Esophagus muscularis mucosa (tissue), 4 donors: ENCODE results near the gene CAMKMT. TPM values are rescaled to one million over a fixed set of nuclear protein-coding genes. Genes with fewer than 3 reads are reported as not detected.

Source experiments
- DNase-seq: peaks from one replicate; pipeline ENCODE4 v3.0.0-alpha.2; 2017; ENCODE audit errors: extremely low spot score
- H3K27ac ChIP-seq, 4 donors: fragments of 200-600 bp; sonication (generic); replicated peaks in 1 of 4; 1 replicate in 3 of 4; 2 replicates in 1 of 4; pipeline ENCODE4 v1.5.1; 2016 to 2019; ENCODE audit warnings: mild to moderate bottlenecking in 1 of 4
- H3K27me3 ChIP-seq, 4 donors: fragments of 200-600 bp; sonication (generic); one replicate each; pipeline versions ENCODE4 v1.5.1 to v1.6.0; 2016 to 2019
- H3K36me3 ChIP-seq, 4 donors: fragments of 200-600 bp; sonication (generic); one replicate each; pipeline ENCODE4 v1.5.1; 2016 to 2019
- H3K4me1 ChIP-seq, 4 donors: fragments of 200-600 bp; sonication (generic); one replicate each; pipeline ENCODE4 v1.5.1; 2016 to 2019
- H3K4me3 ChIP-seq, 4 donors: fragments of 200-600 bp; sonication (generic); 1 replicate in 2 of 4; 2 replicates in 2 of 4; pipeline ENCODE4 v1.5.1; 2016 to 2019; ENCODE audit warnings: mild to moderate bottlenecking in 4 of 4, moderate library complexity in 1 of 4
- H3K9me3 ChIP-seq, 4 donors: fragments of 200-600 bp; sonication (generic); 1 replicate in 3 of 4; 2 replicates in 1 of 4; pipeline ENCODE4 v1.5.1; 2016 to 2019
- EP300 ChIP-seq: sonication (generic); formaldehyde crosslinking; IDR thresholded peaks from one replicate; pipeline ENCODE4 v1.6.1; 2017; ENCODE audit warnings: antibody characterized with exemption
- POLR2A ChIP-seq: fragments of 450-650 bp; IDR thresholded peaks from one replicate; pipeline ENCODE4 v1.6.1; 2017; ENCODE audit warnings: antibody characterized with exemption, moderate library complexity, mild to moderate bottlenecking, low read depth
- POLR2AphosphoS5 ChIP-seq, 2 donors: sonication (generic); formaldehyde crosslinking; IDR thresholded peaks; one replicate each; pipeline ENCODE4 v1.6.1; 2017; ENCODE audit warnings: antibody characterized with exemption in 2 of 2
- WGBS: methylation state at CpG from one replicate; pipeline ENCODE4 v1.1.5; 2018; 5-methylcytosine and 5-hydroxymethylcytosine counted together
- intact Hi-C: fragments of 100-400 bp; cut with DNase I; formaldehyde crosslinking; loops from one replicate; pipeline ENCODE4 v1.15.1; 2023
- total RNA-seq, 4 donors: library from RNA; depleted of rRNA; stranded (reverse); fragments of >200 nt; gene quantifications; one replicate each; pipeline versions ENCODE4 v1.1.0 to v1.2.1, GENCODE V29; 2016
- TF ChIP-seq, protein P1 (sequence below), 3 experiments: fragments of 200-600 bp in 2 of 3; fragments of 450-650 bp in 1 of 3; sonication (generic) in 2 of 3; IDR thresholded peaks; one replicate each; pipeline ENCODE4 v1.5.1; 2017 to 2019; ENCODE audit warnings: antibody characterized with exemption in 3 of 3, mild to moderate bottlenecking in 2 of 3, moderate library complexity in 1 of 3

Gene CAMKMT
- total RNA-seq, 4 donors from 2014 or later: 5.8 to 8.3 (median 6.9) TPM

DNA sequence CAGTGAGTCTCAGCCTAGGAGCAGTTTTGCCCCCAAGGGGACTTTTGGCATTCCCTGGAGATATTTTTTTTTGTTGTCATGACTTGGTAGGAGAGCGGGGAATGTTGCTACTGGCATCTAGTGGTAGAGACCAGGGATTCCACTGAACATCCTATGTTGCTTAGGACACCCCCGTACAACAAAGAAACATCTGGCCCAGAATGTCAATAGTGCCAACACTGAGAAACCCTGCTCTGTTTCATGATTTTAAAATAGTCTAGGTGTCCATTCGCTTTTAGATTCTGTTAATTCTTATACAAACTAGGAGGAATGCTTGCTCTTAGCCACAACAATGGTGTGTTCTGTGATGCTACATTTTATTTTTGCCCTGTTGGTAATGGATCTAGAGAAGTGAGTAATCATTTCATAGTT is 353.9 kb downstream of the CAMKMT start:
- intact Hi-C loops: no loop called here
- 81% methylated on average over 3 of the region's 3 CpGs for WGBS
- TF ChIP-seq, protein P1, sequence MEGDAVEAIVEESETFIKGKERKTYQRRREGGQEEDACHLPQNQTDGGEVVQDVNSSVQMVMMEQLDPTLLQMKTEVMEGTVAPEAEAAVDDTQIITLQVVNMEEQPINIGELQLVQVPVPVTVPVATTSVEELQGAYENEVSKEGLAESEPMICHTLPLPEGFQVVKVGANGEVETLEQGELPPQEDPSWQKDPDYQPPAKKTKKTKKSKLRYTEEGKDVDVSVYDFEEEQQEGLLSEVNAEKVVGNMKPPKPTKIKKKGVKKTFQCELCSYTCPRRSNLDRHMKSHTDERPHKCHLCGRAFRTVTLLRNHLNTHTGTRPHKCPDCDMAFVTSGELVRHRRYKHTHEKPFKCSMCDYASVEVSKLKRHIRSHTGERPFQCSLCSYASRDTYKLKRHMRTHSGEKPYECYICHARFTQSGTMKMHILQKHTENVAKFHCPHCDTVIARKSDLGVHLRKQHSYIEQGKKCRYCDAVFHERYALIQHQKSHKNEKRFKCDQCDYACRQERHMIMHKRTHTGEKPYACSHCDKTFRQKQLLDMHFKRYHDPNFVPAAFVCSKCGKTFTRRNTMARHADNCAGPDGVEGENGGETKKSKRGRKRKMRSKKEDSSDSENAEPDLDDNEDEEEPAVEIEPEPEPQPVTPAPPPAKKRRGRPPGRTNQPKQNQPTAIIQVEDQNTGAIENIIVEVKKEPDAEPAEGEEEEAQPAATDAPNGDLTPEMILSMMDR (IDR thresholded peaks at IDR 0.05): peak in 1 of 3 experiments; percentile 9
- TF ChIP-seq EP300 (no peak), POLR2AphosphoS5 (IDR thresholded peaks at IDR 0.05) (no peak), POLR2A (no peak)
- H3K36me3 ChIP-seq: no peaks in the 10 kb centered on the region
- H3K4me1 ChIP-seq: no peaks in the 10 kb centered on the region
- H3K27me3 ChIP-seq: no peaks in the 10 kb centered on the region
- no peak overlapping the region for H3K4me3 ChIP-seq
- H3K27ac ChIP-seq: no peak overlapping the region
- DNase-seq: no peak
- H3K9me3 ChIP-seq: no peaks in the 10 kb centered on the region

GRCh38 chr2:44716131-44716530 is 354.4 kb downstream of the CAMKMT start:
- no peaks in the 10 kb centered on the region for H3K36me3 ChIP-seq
- H3K9me3 ChIP-seq: no peaks in the 10 kb centered on the region
- WGBS: 86% methylated on average over 3 of the region's 3 CpGs
- no peaks in the 10 kb centered on the region for H3K27me3 ChIP-seq
- no peak for DNase-seq
- no peak overlapping the region for H3K4me3 ChIP-seq
- no peak overlapping the region for H3K27ac ChIP-seq
- no peaks in the 10 kb centered on the region for H3K4me1 ChIP-seq
- TF ChIP-seq, protein P1 (IDR thresholded peaks at IDR 0.05): no peak
- TF ChIP-seq EP300 (no peak), POLR2AphosphoS5 (IDR thresholded peaks at IDR 0.05) (no peak), POLR2A (no peak)
- intact Hi-C loops: no loop called here

DNA sequence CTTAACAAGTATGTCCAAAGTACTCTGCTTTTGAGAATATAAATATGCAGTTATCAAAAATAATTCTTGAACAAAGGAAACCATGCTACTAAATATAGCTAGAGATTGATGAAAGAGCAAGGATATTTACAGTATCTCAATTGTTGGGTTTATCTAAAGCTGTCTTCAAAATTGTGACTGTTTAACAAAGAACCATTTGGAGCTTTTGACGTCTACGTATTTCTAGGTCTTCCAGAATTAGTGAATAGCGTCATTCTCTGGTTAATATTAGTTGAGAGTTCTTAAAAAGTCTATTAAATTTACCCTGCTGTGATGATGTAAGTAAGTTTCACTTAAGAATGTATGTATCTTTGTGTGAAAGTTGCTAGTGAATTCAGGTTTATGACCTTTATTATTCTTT is 356.7 kb downstream of the CAMKMT start:
- intact Hi-C loops: no loop called here
- H3K36me3 ChIP-seq: no peaks in the 10 kb centered on the region
- no peak for DNase-seq
- no peak for TF ChIP-seq EP300
- TF ChIP-seq POLR2A: no peak
- TF ChIP-seq, protein P1 (IDR thresholded peaks at IDR 0.05): no peak
- no peak for TF ChIP-seq POLR2AphosphoS5 (IDR thresholded peaks at IDR 0.05)
- WGBS: 93% methylated on average over 3 of the region's 3 CpGs
- H3K27ac ChIP-seq: no peak overlapping the region
- no peaks in the 10 kb centered on the region for H3K4me1 ChIP-seq
- H3K9me3 ChIP-seq: no peaks in the 10 kb centered on the region
- no peaks in the 10 kb centered on the region for H3K27me3 ChIP-seq
- no peak overlapping the region for H3K4me3 ChIP-seq

GRCh38 chr2:44719562-44719961 is 357.8 kb downstream of the CAMKMT start:
- Histone ChIP-seq H3K4me1 (no peaks in the 10 kb centered on the region), H3K9me3 (no peaks in the 10 kb centered on the region), H3K4me3 (no peak overlapping the region), H3K36me3 (no peaks in the 10 kb centered on the region), H3K27ac (no peak overlapping the region), H3K27me3 (no peaks in the 10 kb centered on the region)
- DNase-seq: no peak
- WGBS: 96% methylated on average over 2 of the region's 2 CpGs
- TF ChIP-seq EP300 (no peak), POLR2AphosphoS5 (IDR thresholded peaks at IDR 0.05) (no peak), POLR2A (no peak)
- TF ChIP-seq, protein P1 (IDR thresholded peaks at IDR 0.05): no peak
- intact Hi-C loops: no loop called here

- Histone ChIP-seq H3K27ac (no peak overlapping the region), H3K9me3 (no peaks in the 10 kb centered on the region), H3K4me3 (no peak overlapping the region), H3K36me3 (no peaks in the 10 kb centered on the region), H3K27me3 (no peaks in the 10 kb centered on the region), H3K4me1 (no peaks in the 10 kb centered on the region)
- intact Hi-C loops: no loop called here
- DNase-seq: no peak
- TF ChIP-seq, protein P1 (IDR thresholded peaks at IDR 0.05): no peak
- 93% methylated on average over 1 of the region's 1 CpG for WGBS
Observed at GRCh38 chr2:44722026-44722625, 360.4 kb downstream of the CAMKMT start.
